GM23338 (cell line): ENCODE results near the gene NHS. TPM values are rescaled to one million over a fixed set of nuclear protein-coding genes. Genes with fewer than 3 reads are reported as not detected.

Experiments
- ATAC-seq: fragments of 200-7000 bp; cut with Tn5 transposase; 3 replicates; pipeline ENCODE4 v1.9.1; 2020
- DNase-seq: peaks from one replicate; pipeline ENCODE4 v3.0.0-alpha.2; 2015; ENCODE audit warnings: low spot score
- H2AFZ ChIP-seq: fragments of 200-600 bp; sonication (generic); 2 replicates; pipeline ENCODE4 v1.8.0; 2016; ENCODE audit warnings: antibody characterized with exemption, mild to moderate bottlenecking, moderate library complexity
- H3F3A ChIP-seq: fragments of 200-600 bp; sonication (generic); replicated peaks from 2 replicates; pipeline ENCODE4 v1.8.0; 2017; ENCODE audit warnings: antibody characterized with exemption, mixed run types, low read depth
- H3K27ac ChIP-seq: fragments of 200-600 bp; sonication (generic); 2 replicates; pipeline ENCODE4 v1.6.1; 2016; ENCODE audit warnings: low read depth
- H3K27me3 ChIP-seq: fragments of 200-600 bp; sonication (generic); 2 replicates; pipeline ENCODE4 v1.8.0; 2016; ENCODE audit warnings: mild to moderate bottlenecking, mixed run types, moderate library complexity; ENCODE audit not compliant: insufficient read depth
- H3K36me3 ChIP-seq: fragments of 200-600 bp; sonication (generic); 2 replicates; pipeline ENCODE4 v1.8.0; 2016; ENCODE audit warnings: mild to moderate bottlenecking; ENCODE audit not compliant: insufficient read depth
- H3K4me1 ChIP-seq: fragments of 200-600 bp; sonication (generic); 2 replicates; pipeline ENCODE4 v1.8.0; 2016; ENCODE audit warnings: mild to moderate bottlenecking, moderate library complexity; ENCODE audit not compliant: insufficient read depth
- H3K4me2 ChIP-seq: fragments of 200-600 bp; sonication (generic); 2 replicates; pipeline ENCODE4 v1.7.1; 2017; ENCODE audit warnings: mixed run types
- H3K4me3 ChIP-seq: fragments of 200-600 bp; sonication (generic); 2 replicates; pipeline ENCODE4 v1.6.1; 2016; ENCODE audit warnings: mixed run types
- H3K79me2 ChIP-seq: fragments of 200-600 bp; sonication (generic); replicated peaks from 2 replicates; pipeline ENCODE4 v1.8.0; 2017; ENCODE audit warnings: mild to moderate bottlenecking; ENCODE audit not compliant: insufficient read depth
- H3K9me2 ChIP-seq: fragments of 200-600 bp; sonication (generic); 2 replicates; pipeline ENCODE4 v1.8.0; 2017; ENCODE audit not compliant: insufficient read depth
- H4K20me1 ChIP-seq: fragments of 200-600 bp; sonication (generic); replicated peaks from 2 replicates; pipeline ENCODE4 v1.8.0; 2017; ENCODE audit warnings: mild to moderate bottlenecking; ENCODE audit not compliant: insufficient read depth
- H3K27ac Mint-ChIP-seq: 2 replicates; pipeline ENCODE4 v1.8.0; 2020; ENCODE audit warnings: inconsistent platforms, mild to moderate bottlenecking, moderate library complexity, mixed read lengths
- H3K27me3 Mint-ChIP-seq: 3 replicates; pipeline ENCODE4 v1.8.0; 2022; ENCODE audit warnings: low read depth, mild to moderate bottlenecking, moderate library complexity, mixed read lengths, inconsistent platforms; ENCODE audit not compliant: insufficient read depth, poor library complexity
- H3K36me3 Mint-ChIP-seq: 3 replicates; pipeline ENCODE4 v1.8.0; 2021; ENCODE audit warnings: low read depth, mild to moderate bottlenecking, inconsistent platforms, moderate library complexity, mixed read lengths
- H3K4me1 Mint-ChIP-seq: 3 replicates; pipeline ENCODE4 v1.8.0; 2020; ENCODE audit warnings: mild to moderate bottlenecking, inconsistent platforms, mixed read lengths
- H3K4me3 Mint-ChIP-seq: 3 replicates; pipeline ENCODE4 v1.8.0; 2021; ENCODE audit warnings: moderate library complexity, mild to moderate bottlenecking, inconsistent platforms, mixed read lengths
- H3K9me3 Mint-ChIP-seq: 3 replicates; pipeline ENCODE4 v1.8.0; 2020; ENCODE audit warnings: moderate library complexity, mild to moderate bottlenecking, inconsistent platforms, mixed read lengths
- CREB1 ChIP-seq: fragments of 250-450 bp; sonication (Bioruptor Pico); IDR thresholded peaks from 2 replicates; pipeline ENCODE4 v1.5.0; 2020; ENCODE audit warnings: low read depth, mild to moderate bottlenecking, moderate library complexity
- EZH2 ChIP-seq: fragments of 200-600 bp; sonication (generic); IDR thresholded peaks from one replicate; pipeline ENCODE4 v1.8.0; 2017; ENCODE audit warnings: antibody characterized with exemption, mild to moderate bottlenecking, low read depth; ENCODE audit not compliant: unreplicated experiment
- EZH2phosphoT487 ChIP-seq: fragments of 200-600 bp; sonication (generic); IDR thresholded peaks from one replicate; pipeline ENCODE4 v1.8.1; 2018; ENCODE audit warnings: antibody characterized with exemption; ENCODE audit not compliant: unreplicated experiment
- JUNB ChIP-seq: IDR thresholded peaks from one replicate; pipeline ENCODE4 v1.6.1; 2016; ENCODE audit warnings: antibody characterized with exemption; ENCODE audit not compliant: unreplicated experiment
- ZNF114 ChIP-seq: fragments of 250-450 bp; sonication (Bioruptor Pico); IDR thresholded peaks from 2 replicates; pipeline ENCODE4 v1.5.0; 2020; ENCODE audit warnings: mild to moderate bottlenecking, moderate library complexity
- polyA plus RNA-seq: library from polyadenylated mRNA; unstranded; fragments of >200 nt; fragmentation: Nextera tagmentation; extraction: Ambion mirVana; gene quantifications from 2 replicates; pipeline ENCODE4 v1.2.1, GENCODE V29; 2016
- total RNA-seq: library from RNA; depleted of rRNA; stranded (reverse); fragments of >200 nt; shearing (Covaris generic); gene quantifications from 2 replicates; pipeline ENCODE4 v1.2.3, GENCODE V29; 2014
- TF ChIP-seq, protein P1 (sequence below): fragments of 250-450 bp; sonication (Bioruptor Pico); IDR thresholded peaks from 2 replicates; pipeline ENCODE4 v1.5.0; 2020; ENCODE audit warnings: mild to moderate bottlenecking, moderate library complexity
- TF ChIP-seq, protein P2 (sequence below): IDR thresholded peaks from 2 replicates; pipeline ENCODE4 v1.6.1; 2016; ENCODE audit warnings: antibody characterized with exemption

NHS gene
- total and polyA plus RNA-seq, 2 experiments from 2014 or later, result 1.8 to 8.2 TPM

DNA sequence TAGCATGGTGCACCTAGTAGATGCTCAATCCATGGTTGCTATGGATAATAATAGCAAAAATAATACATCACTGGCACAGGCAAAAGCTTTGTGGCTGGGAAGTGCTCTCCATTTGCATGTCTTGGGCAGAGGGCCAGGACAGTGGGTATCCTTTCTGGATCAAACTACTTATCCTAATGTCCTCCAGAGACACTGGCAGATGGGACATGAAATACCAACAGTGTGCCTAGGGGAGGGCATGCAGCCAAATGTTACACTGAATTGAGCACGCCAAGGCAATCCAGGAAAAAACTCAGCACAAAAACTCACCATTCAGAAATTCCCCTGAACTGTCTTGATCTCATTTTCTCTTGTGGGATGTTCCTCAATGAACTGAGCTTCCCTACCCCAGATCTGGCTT lies 263.7 kb downstream of the NHS start (continued):
- TF ChIP-seq, protein P1, sequence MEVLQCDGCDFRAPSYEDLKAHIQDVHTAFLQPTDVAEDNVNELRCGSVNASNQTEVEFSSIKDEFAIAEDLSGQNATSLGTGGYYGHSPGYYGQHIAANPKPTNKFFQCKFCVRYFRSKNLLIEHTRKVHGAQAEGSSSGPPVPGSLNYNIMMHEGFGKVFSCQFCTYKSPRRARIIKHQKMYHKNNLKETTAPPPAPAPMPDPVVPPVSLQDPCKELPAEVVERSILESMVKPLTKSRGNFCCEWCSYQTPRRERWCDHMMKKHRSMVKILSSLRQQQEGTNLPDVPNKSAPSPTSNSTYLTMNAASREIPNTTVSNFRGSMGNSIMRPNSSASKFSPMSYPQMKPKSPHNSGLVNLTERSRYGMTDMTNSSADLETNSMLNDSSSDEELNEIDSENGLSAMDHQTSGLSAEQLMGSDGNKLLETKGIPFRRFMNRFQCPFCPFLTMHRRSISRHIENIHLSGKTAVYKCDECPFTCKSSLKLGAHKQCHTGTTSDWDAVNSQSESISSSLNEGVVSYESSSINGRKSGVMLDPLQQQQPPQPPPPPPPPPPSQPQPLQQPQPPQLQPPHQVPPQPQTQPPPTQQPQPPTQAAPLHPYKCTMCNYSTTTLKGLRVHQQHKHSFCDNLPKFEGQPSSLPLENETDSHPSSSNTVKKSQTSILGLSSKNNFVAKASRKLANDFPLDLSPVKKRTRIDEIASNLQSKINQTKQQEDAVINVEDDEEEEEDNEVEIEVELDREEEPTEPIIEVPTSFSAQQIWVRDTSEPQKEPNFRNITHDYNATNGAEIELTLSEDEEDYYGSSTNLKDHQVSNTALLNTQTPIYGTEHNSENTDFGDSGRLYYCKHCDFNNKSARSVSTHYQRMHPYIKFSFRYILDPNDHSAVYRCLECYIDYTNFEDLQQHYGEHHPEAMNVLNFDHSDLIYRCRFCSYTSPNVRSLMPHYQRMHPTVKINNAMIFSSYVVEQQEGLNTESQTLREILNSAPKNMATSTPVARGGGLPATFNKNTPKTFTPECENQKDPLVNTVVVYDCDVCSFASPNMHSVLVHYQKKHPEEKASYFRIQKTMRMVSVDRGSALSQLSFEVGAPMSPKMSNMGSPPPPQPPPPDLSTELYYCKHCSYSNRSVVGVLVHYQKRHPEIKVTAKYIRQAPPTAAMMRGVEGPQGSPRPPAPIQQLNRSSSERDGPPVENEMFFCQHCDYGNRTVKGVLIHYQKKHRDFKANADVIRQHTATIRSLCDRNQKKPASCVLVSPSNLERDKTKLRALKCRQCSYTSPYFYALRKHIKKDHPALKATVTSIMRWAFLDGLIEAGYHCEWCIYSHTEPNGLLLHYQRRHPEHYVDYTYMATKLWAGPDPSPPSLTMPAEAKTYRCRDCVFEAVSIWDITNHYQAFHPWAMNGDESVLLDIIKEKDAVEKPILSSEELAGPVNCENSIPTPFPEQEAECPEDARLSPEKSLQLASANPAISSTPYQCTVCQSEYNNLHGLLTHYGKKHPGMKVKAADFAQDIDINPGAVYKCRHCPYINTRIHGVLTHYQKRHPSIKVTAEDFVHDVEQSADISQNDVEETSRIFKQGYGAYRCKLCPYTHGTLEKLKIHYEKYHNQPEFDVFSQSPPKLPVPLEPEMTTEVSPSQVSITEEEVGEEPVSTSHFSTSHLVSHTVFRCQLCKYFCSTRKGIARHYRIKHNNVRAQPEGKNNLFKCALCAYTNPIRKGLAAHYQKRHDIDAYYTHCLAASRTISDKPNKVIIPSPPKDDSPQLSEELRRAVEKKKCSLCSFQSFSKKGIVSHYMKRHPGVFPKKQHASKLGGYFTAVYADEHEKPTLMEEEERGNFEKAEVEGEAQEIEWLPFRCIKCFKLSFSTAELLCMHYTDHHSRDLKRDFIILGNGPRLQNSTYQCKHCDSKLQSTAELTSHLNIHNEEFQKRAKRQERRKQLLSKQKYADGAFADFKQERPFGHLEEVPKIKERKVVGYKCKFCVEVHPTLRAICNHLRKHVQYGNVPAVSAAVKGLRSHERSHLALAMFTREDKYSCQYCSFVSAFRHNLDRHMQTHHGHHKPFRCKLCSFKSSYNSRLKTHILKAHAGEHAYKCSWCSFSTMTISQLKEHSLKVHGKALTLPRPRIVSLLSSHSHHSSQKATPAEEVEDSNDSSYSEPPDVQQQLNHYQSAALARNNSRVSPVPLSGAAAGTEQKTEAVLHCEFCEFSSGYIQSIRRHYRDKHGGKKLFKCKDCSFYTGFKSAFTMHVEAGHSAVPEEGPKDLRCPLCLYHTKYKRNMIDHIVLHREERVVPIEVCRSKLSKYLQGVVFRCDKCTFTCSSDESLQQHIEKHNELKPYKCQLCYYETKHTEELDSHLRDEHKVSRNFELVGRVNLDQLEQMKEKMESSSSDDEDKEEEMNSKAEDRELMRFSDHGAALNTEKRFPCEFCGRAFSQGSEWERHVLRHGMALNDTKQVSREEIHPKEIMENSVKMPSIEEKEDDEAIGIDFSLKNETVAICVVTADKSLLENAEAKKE, result no peak
- TF ChIP-seq EZH2phosphoT487, result no peak
- TF ChIP-seq EZH2, result no peak
- no peak for TF ChIP-seq CREB1 (CRISPR knock-in tag)
- TF ChIP-seq JUNB, result no peak
- TF ChIP-seq, protein P2, sequence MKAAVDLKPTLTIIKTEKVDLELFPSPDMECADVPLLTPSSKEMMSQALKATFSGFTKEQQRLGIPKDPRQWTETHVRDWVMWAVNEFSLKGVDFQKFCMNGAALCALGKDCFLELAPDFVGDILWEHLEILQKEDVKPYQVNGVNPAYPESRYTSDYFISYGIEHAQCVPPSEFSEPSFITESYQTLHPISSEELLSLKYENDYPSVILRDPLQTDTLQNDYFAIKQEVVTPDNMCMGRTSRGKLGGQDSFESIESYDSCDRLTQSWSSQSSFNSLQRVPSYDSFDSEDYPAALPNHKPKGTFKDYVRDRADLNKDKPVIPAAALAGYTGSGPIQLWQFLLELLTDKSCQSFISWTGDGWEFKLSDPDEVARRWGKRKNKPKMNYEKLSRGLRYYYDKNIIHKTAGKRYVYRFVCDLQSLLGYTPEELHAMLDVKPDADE, result no peak

DNA sequence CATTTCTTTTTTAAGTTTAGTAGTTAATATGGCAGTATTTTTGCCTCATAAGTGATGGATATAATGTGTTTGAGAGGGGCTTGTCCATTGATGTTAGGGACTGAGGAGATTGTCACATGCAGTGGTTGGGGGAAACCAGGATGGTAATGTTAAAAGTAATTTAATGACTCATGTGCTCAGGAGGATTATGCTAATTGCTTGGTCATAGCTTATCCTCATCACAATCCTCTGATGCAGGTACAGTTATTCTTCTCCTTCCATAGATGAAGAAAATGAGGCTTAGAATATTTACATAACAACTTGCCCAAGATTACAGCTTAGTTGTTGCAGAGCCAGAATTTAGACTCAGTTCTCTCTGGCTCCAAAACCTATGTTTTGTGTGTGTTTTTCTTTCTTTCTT lies 267.9 kb downstream of the NHS start:
- no peak for ATAC-seq
- H3K36me3 Mint-ChIP-seq, result no peaks in the 10 kb centered on the region
- 0 out of 2 replicates have a peak, but pooled peaks cover 4% of the 10 kb centered on the region for H3K4me1 ChIP-seq
- no peaks in the 10 kb centered on the region for H4K20me1 ChIP-seq
- H3K27ac ChIP-seq, result no peak overlapping the region
- no peak overlapping the region for H3K27ac Mint-ChIP-seq
- H3K36me3 ChIP-seq, result no peaks in the 10 kb centered on the region
- no peak for DNase-seq
- no peak overlapping the region for H3K4me2 ChIP-seq
- H3K4me3 ChIP-seq, result no peak overlapping the region
- no peak overlapping the region for H2AFZ ChIP-seq
- no peaks in the 10 kb centered on the region for H3K79me2 ChIP-seq
- H3F3A ChIP-seq, result no peaks in the 10 kb centered on the region
- no peaks in the 10 kb centered on the region for H3K9me2 ChIP-seq
- no peaks in the 10 kb centered on the region for H3K27me3 ChIP-seq
- no peaks in the 10 kb centered on the region for H3K9me3 Mint-ChIP-seq
- H3K27me3 Mint-ChIP-seq, result peaks cover 1% of the 10 kb centered on the region
- peaks cover 29% of the 10 kb centered on the region for H3K4me1 Mint-ChIP-seq
- H3K4me3 Mint-ChIP-seq, result no peak overlapping the region
- TF ChIP-seq ZNF114 (CRISPR knock-in tag), result no peak
- TF ChIP-seq, protein P1, result no peak
